GM12865 (cell line): Measurements from ENCODE around the gene PLA2R1.

Experiments used
- DNase-seq: peaks from one replicate; pipeline ENCODE4 v3.0.0; 2010; ENCODE audit warnings: low read depth
- H3K4me3 ChIP-seq: 2 replicates; pipeline ENCODE4 v1.5.1; 2011; ENCODE audit warnings: mild to moderate bottlenecking, low read depth, low read length, control low read depth
- TF ChIP-seq, protein P1 (sequence below): IDR thresholded peaks from 2 replicates; pipeline ENCODE4 v1.5.1; 2011; ENCODE audit warnings: low read length, control low read depth, low read depth, inconsistent platforms; ENCODE audit not compliant: insufficient read depth; ENCODE audit errors: missing control alignments

PLA2R1 gene

GRCh38 chr2:159913900-159914299, 148.5 kb downstream of the PLA2R1 start:
- H3K4me3 ChIP-seq = no peak overlapping the region
- DNase-seq = no peak
- TF ChIP-seq, protein P1, sequence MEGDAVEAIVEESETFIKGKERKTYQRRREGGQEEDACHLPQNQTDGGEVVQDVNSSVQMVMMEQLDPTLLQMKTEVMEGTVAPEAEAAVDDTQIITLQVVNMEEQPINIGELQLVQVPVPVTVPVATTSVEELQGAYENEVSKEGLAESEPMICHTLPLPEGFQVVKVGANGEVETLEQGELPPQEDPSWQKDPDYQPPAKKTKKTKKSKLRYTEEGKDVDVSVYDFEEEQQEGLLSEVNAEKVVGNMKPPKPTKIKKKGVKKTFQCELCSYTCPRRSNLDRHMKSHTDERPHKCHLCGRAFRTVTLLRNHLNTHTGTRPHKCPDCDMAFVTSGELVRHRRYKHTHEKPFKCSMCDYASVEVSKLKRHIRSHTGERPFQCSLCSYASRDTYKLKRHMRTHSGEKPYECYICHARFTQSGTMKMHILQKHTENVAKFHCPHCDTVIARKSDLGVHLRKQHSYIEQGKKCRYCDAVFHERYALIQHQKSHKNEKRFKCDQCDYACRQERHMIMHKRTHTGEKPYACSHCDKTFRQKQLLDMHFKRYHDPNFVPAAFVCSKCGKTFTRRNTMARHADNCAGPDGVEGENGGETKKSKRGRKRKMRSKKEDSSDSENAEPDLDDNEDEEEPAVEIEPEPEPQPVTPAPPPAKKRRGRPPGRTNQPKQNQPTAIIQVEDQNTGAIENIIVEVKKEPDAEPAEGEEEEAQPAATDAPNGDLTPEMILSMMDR = no peak

GRCh38 chr2:159912580-159912979, 149.8 kb downstream of the PLA2R1 start:
- DNase-seq = no peak
- no peak overlapping the region for H3K4me3 ChIP-seq
- TF ChIP-seq, protein P1 = no peak

- H3K4me3 ChIP-seq = no peak overlapping the region
- DNase-seq = no peak
- TF ChIP-seq, protein P1 = no peak
Observed at GRCh38 chr2:159910951-159911350, 151.5 kb downstream of the PLA2R1 start.

DNA sequence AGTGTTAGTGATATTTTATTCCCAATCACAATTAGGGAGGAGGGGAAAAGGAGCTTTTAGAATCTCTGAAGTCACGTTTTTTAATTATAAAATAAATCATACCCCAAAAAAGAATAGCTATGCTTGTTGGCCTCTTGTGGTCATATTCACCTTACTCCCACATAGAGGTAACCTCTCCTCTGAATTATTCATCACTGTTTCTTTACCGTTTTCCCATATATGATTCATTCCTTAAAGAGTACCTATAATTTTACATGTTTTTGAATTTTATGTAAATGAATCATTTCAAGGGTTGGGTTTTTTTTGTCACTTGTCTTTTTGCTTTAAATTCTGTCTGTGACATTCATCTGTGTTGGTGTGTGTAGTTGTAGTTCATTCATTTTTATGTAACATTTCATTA, 153.8 kb downstream of the PLA2R1 start:
- TF ChIP-seq, protein P1 = no peak
- no peak for DNase-seq
- no peak overlapping the region for H3K4me3 ChIP-seq

DNA sequence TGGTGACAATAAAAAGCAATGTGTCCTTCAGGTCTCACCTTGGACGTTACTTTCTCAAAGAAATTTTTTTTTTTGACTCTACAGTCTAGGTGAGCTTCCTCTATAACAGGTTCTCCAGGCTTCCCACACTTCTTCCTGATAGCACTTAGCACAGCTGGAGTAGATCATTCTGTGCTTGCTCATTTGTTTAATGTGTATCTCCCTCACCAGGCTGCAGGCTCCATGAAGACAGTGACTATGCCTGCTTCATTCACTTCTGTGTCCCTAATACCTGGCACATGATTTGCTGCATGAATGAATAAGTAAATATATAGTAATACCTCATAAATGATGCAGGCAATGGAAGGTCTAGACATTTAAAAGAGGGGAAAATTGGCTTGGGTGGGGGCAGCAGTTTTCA, 154.5 kb downstream of the PLA2R1 start:
- no peak overlapping the region for H3K4me3 ChIP-seq
- DNase-seq = no peak
- TF ChIP-seq, protein P1 = no peak

- no peak for DNase-seq
- TF ChIP-seq, protein P1 = no peak
- no peak overlapping the region for H3K4me3 ChIP-seq
Observed at GRCh38 chr2:159905926-159906714, 156.3 kb downstream of the PLA2R1 start.

DNA sequence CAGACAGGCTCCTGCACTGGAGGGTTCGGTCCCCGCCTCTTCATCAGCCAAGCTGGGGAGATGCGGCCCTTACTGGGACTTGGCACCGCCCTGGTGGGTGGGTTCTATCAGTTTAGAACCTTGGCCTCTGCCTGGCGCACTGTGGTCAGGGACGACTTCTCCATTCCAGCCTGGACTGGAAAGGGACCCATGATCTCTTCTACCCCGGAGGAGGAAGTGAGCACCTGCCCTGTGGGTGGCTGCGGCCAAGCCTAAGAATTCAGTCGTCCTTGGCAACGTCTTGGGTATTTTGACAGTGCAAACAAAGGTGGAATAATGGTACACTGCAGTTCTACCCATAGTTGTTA, 157.5 kb downstream of the PLA2R1 start:
- H3K4me3 ChIP-seq = peak overlapping the region; percentile 79
- TF ChIP-seq, protein P1 = no peak

More for the DNA sequence above, 157.5 kb downstream of the PLA2R1 start:
- peak; percentile 76 for DNase-seq
